GM06990 (cell line): ENCODE results near the gene COL18A1.

Experiments
- DNase-seq: peaks from one replicate; pipeline ENCODE4 v3.0.0-alpha.2; 2011; ENCODE audit not compliant: insufficient read length; ENCODE audit errors: extremely low read depth
- H3K27me3 ChIP-seq: replicated peaks from 2 replicates; pipeline ENCODE4 v1.6.0; 2011; ENCODE audit warnings: low read length; ENCODE audit not compliant: control insufficient read depth, insufficient read depth
- H3K36me3 ChIP-seq: 2 replicates; pipeline ENCODE4 v1.5.1; 2011; ENCODE audit warnings: low read length; ENCODE audit not compliant: control insufficient read depth, insufficient read depth
- H3K4me3 ChIP-seq: replicated peaks from 2 replicates; pipeline ENCODE4 v1.5.1; 2011; ENCODE audit warnings: low read depth, mild to moderate bottlenecking, control low read depth, low read length
- CTCF ChIP-seq: IDR thresholded peaks from 2 replicates; pipeline ENCODE4 v1.5.1; 2011; ENCODE audit warnings: low read length, control low read depth, mild to moderate bottlenecking, inconsistent platforms; ENCODE audit not compliant: insufficient read depth, poor library complexity, severe bottlenecking

Gene COL18A1

DNA sequence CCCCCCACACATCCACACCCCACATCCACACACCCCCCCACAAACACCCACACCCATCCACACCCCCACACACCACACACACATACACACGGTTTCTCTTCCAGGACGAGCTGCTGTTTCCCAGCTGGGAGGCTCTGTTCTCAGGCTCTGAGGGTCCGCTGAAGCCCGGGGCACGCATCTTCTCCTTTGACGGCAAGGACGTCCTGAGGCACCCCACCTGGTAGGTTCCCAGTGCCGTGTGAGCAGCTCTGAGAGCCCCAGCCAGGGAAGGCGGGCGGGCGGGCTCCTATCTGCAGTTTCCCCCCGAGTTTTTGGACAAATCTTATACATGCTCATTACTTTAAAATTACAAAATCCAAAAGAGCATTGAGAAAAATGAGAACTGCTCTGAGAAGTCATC, 106.0 kb downstream of the COL18A1 start:
- H3K4me3 ChIP-seq: no peak overlapping the region
- H3K36me3 ChIP-seq: peaks cover 3% of the 10 kb centered on the region
- no peak for TF ChIP-seq CTCF
- DNase-seq: no peak
- no peaks in the 10 kb centered on the region for H3K27me3 ChIP-seq

GRCh38 chr21:45511661-45512431, 106.9 kb downstream of the COL18A1 start:
- DNase-seq: no peak
- Histone ChIP-seq H3K36me3 (peaks cover 7% of the 10 kb centered on the region), H3K4me3 (no peak overlapping the region), H3K27me3 (no peaks in the 10 kb centered on the region)
- TF ChIP-seq CTCF: no peak

- peaks cover 7% of the 10 kb centered on the region for H3K36me3 ChIP-seq
- no peaks in the 10 kb centered on the region for H3K27me3 ChIP-seq
- DNase-seq: no peak
- no peak for TF ChIP-seq CTCF
- H3K4me3 ChIP-seq: no peak overlapping the region
Observed at GRCh38 chr21:45512626-45513002, 107.6 kb downstream of the COL18A1 start.

- Histone ChIP-seq H3K27me3 (no peaks in the 10 kb centered on the region), H3K4me3 (no peak overlapping the region), H3K36me3 (peaks cover 7% of the 10 kb centered on the region)
- no peak for DNase-seq
- no peak for TF ChIP-seq CTCF
Observed at GRCh38 chr21:45513003-45513717, 108.2 kb downstream of the COL18A1 start.

- no peak for DNase-seq
- Histone ChIP-seq H3K27me3 (no peaks in the 10 kb centered on the region), H3K36me3 (peaks cover 7% of the 10 kb centered on the region), H3K4me3 (no peak overlapping the region)
- TF ChIP-seq CTCF: no peak
Observed at GRCh38 chr21:45513741-45514310, 108.9 kb downstream of the COL18A1 start.
